ENCODE results near the gene TCP10L. TPM values are rescaled to one million over a fixed set of nuclear protein-coding genes. Genes with fewer than 3 reads are reported as not detected.
"Not testable (repeated sequence)": the region's sequence is repeated elsewhere in the genome, so short reads cannot be mapped to it uniquely, and the experiment has no call there.

TCP10L gene
- total and polyA plus RNA-seq, 7 donors, result 0.27 to 1.9 (median 0.50) TPM; not detected in 1

GRCh38 chr21:32544697-32545096, 40.6 kb downstream of the TCP10L start:
- 78 to 88% (median 83%) methylated on average over 4 of the region's 4 CpGs for WGBS, 3 donors
- H3K4me3 ChIP-seq, result no peak overlapping the region
- intact Hi-C loops (cut with DNase I), result no loop called here
- DNase-seq (no peak), ATAC-seq (no peak)
- H3K36me3 ChIP-seq (ENCODE audit: insufficient read depth in 1 of 2, low read depth in 1 of 2), result no peaks in the 10 kb centered on the region
- no peaks in the 10 kb centered on the region for H3K27me3 ChIP-seq (ENCODE audit: insufficient read depth in 3 of 3, low read length in 2 of 3)
- no peak overlapping the region for H3K27ac ChIP-seq
- H3K9me3 ChIP-seq, result no peaks in the 10 kb centered on the region
- H3K4me1 ChIP-seq, result no peaks in the 10 kb centered on the region
- no peak for TF ChIP-seq CTCF (IDR thresholded peaks at IDR 0.05)

GRCh38 chr21:32543975-32544374, 41.3 kb downstream of the TCP10L start:
- intact Hi-C loops (cut with DNase I), result no loop called here
- TF ChIP-seq CTCF (IDR thresholded peaks at IDR 0.05), result no peak
- no peak for DNase-seq
- ATAC-seq, result no peak
- Histone ChIP-seq H3K27ac (no peak overlapping the region), H3K27me3 (ENCODE audit: insufficient read depth in 3 of 3, low read length in 2 of 3) (no peaks in the 10 kb centered on the region), H3K4me3 (no peak overlapping the region), H3K9me3 (no peaks in the 10 kb centered on the region), H3K36me3 (ENCODE audit: insufficient read depth in 1 of 2, low read depth in 1 of 2) (no peaks in the 10 kb centered on the region), H3K4me1 (no peaks in the 10 kb centered on the region)
- WGBS, 3 donors, result 82 to 90% (median 88%) methylated on average over 3 of the region's 3 CpGs

- ATAC-seq; H3K4me3 ChIP-seq; H3K27ac ChIP-seq; H3K36me3 ChIP-seq (ENCODE audit: insufficient read depth in 1 of 2, low read depth in 1 of 2); H3K4me1 ChIP-seq; H3K9me3 ChIP-seq; intact Hi-C loops (cut with DNase I); H3K27me3 ChIP-seq (ENCODE audit: insufficient read depth in 3 of 3, low read length in 2 of 3); DNase-seq: not testable (repeated sequence)
- 93 to 98% (median 96%) methylated on average over 1 to 2 of the region's 2 CpGs for WGBS, 3 donors
These were observed 42.3 kb downstream of the TCP10L start for GRCh38 chr21:32543056-32543455.

GRCh38 chr21:32539378-32539777, 45.9 kb downstream of the TCP10L start:
- Histone ChIP-seq H3K27ac (no peak overlapping the region), H3K9me3 (no peaks in the 10 kb centered on the region), H3K4me3 (no peak overlapping the region), H3K4me1 (no peaks in the 10 kb centered on the region), H3K36me3 (ENCODE audit: insufficient read depth in 1 of 2, low read depth in 1 of 2) (no peaks in the 10 kb centered on the region), H3K27me3 (ENCODE audit: insufficient read depth in 3 of 3, low read length in 2 of 3) (no peaks in the 10 kb centered on the region)
- DNase-seq, result no peak
- intact Hi-C loops (cut with DNase I), result no loop called here
- WGBS, 3 donors, result 85 to 88% (median 87%) methylated on average over 6 of the region's 6 CpGs
- TF ChIP-seq CTCF (IDR thresholded peaks at IDR 0.05), result no peak
- ATAC-seq, result no peak

GRCh38 chr21:32538147-32538792, 47.1 kb downstream of the TCP10L start:
- Histone ChIP-seq H3K36me3 (ENCODE audit: insufficient read depth in 1 of 2, low read depth in 1 of 2) (no peaks in the 10 kb centered on the region), H3K27me3 (ENCODE audit: insufficient read depth in 3 of 3, low read length in 2 of 3) (no peaks in the 10 kb centered on the region), H3K27ac (no peak overlapping the region), H3K4me1 (no peaks in the 10 kb centered on the region), H3K4me3 (no peak overlapping the region), H3K9me3 (no peaks in the 10 kb centered on the region)
- no peak for DNase-seq
- ATAC-seq, result no peak
- TF ChIP-seq CTCF (IDR thresholded peaks at IDR 0.05), result no peak
- intact Hi-C loops (cut with DNase I), result no loop called here
- WGBS, 3 donors, result 77 to 85% (median 81%) methylated on average over 11 of the region's 11 CpGs
